Measurements from ENCODE around the gene ADAMTS14. TPM values are rescaled to one million over a fixed set of nuclear protein-coding genes. Genes with fewer than 3 reads are reported as not detected.

Gene ADAMTS14
- total and polyA plus RNA-seq, 12 donors: under 0.01 to 1.2 (median 0.34) TPM; not detected in 3

DNA sequence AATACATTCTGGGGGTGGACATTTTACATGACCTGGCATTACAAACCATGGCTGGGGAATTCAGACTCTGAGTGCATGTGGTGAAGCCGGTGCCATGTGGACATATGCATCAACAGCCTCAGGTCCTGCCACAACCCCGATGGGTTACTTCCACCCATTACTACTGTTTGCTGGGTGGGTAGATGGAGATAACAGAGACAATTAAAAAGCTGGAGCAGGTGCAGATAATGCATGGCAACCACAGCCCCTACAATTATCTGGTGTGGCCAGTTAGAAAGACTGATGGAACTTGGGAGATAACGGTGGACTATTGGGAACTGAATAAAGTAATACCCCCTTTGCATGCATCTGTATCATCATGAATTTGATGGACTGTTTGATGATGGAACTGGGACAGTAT is 21.6 kb upstream of the ADAMTS14 start:
- Histone ChIP-seq H3K9me3 (replicated peaks in 1 of 3) (no peaks in the 10 kb centered on the region), H3K27ac (no peak overlapping the region), H3K27me3 (no peaks in the 10 kb centered on the region), H3K4me1 (replicated peaks in 1 of 2) (no peaks in the 10 kb centered on the region), H3K4me3 (no peak overlapping the region), H3K36me3 (replicated peaks in 1 of 2) (no peaks in the 10 kb centered on the region)
- DNase-seq: no peak
- 92 to 100% (median 97%) methylated on average over 3 of the region's 3 CpGs for WGBS, 4 donors
- intact Hi-C loops (cut with DNase I): no loop called here
- TF ChIP-seq POLR2A (IDR thresholded peaks at IDR 0.05): no peak
- TF ChIP-seq, protein P1, sequence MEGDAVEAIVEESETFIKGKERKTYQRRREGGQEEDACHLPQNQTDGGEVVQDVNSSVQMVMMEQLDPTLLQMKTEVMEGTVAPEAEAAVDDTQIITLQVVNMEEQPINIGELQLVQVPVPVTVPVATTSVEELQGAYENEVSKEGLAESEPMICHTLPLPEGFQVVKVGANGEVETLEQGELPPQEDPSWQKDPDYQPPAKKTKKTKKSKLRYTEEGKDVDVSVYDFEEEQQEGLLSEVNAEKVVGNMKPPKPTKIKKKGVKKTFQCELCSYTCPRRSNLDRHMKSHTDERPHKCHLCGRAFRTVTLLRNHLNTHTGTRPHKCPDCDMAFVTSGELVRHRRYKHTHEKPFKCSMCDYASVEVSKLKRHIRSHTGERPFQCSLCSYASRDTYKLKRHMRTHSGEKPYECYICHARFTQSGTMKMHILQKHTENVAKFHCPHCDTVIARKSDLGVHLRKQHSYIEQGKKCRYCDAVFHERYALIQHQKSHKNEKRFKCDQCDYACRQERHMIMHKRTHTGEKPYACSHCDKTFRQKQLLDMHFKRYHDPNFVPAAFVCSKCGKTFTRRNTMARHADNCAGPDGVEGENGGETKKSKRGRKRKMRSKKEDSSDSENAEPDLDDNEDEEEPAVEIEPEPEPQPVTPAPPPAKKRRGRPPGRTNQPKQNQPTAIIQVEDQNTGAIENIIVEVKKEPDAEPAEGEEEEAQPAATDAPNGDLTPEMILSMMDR (IDR thresholded peaks at IDR 0.05): no peak

DNA sequence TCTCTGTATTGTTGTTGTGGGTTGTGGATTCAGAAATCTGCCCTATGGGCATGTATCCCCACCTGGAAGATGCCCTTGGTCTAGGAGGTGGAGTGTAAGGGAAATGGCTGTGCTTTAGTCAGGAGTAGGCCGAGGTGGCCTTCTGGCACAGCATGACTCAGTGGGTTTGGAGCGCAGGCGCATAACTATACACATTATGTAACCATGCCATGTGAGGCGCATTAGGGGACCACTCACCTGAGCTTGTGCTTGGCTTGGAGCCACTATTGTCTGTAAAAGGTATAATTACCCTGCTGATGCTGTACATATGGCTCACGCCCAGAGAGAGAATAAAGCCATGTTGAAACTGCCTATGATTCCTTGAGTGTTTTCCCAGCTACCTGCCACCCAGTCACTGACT is 20.6 kb upstream of the ADAMTS14 start:
- Histone ChIP-seq H3K9me3 (replicated peaks in 1 of 3) (no peaks in the 10 kb centered on the region), H3K4me1 (replicated peaks in 1 of 2) (no peaks in the 10 kb centered on the region), H3K27me3 (no peaks in the 10 kb centered on the region), H3K36me3 (replicated peaks in 1 of 2) (no peaks in the 10 kb centered on the region), H3K27ac (no peak overlapping the region), H3K4me3 (no peak overlapping the region)
- no peak for DNase-seq
- TF ChIP-seq, protein P1 (IDR thresholded peaks at IDR 0.05): no peak
- TF ChIP-seq POLR2A (IDR thresholded peaks at IDR 0.05): no peak
- intact Hi-C loops (cut with DNase I): no loop called here
- whole genome bisulfite sequencing, 4 donors: 92 to 98% (median 93%) methylated on average over 5 of the region's 5 CpGs

DNA sequence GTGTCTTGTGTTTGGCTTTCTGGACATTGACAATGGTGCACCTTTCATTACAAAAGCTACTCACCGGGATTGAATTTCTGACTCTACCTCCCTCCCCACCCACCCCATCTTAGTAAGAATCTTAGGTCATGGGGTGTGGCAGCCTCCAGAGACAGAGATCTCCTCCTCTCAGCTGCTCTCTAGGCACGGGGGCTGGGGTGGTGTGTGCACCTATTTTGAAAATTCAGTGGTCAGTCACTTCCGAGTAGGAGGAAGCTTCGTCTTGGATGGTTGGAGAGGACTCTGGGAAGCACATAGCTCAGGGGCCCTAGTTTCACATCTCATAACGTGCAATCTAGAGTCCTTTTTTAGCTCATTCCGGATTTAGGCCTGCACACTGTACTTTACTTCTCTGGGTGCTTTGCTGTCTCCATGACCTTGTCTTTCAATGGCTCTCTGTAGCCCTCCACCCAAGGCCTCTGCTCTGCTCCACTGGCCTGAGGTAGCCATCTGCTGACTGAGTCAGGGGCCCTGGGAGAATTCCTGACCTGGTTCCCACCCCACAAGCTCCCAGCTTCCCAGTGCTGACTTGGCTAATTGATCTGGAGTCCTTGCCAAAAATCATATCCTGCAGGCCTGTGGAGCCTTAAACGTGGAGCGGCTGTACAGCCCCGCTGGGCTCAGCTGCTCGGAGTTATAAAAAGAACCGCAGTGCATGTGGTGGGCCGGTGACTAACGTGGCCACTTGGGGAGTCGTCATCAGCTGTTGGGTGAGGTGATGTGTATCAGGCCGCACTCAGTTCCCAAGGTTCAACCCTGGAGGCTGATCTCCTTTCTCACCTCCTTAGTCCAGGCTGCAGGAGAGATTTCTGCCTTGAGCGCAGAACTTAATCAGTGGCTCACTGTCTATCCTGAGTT is 19.3 kb upstream of the ADAMTS14 start:
- WGBS, 4 donors: 60 to 71% (median 65%) methylated on average over 14 to 16 of the region's 16 CpGs
- peak overlapping the region in 2 of 5 donors; percentile 12 to 35 for H3K27ac ChIP-seq
- no peaks in the 10 kb centered on the region for H3K27me3 ChIP-seq
- intact Hi-C loops (cut with DNase I): no loop called here
- no peaks in the 10 kb centered on the region for H3K36me3 ChIP-seq (replicated peaks in 1 of 2)
- DNase-seq: peak in 3 of 7 donors; percentile 24 to 25 (median 25)
- no peak for TF ChIP-seq POLR2A (IDR thresholded peaks at IDR 0.05)
- TF ChIP-seq, protein P1 (IDR thresholded peaks at IDR 0.05): no peak
- no peaks in the 10 kb centered on the region for H3K9me3 ChIP-seq (replicated peaks in 1 of 3)
- no peaks in the 10 kb centered on the region for H3K4me1 ChIP-seq (replicated peaks in 1 of 2)
- no peak overlapping the region for H3K4me3 ChIP-seq

- H3K4me1 ChIP-seq (replicated peaks in 1 of 2): no peaks in the 10 kb centered on the region
- TF ChIP-seq, protein P1 (IDR thresholded peaks at IDR 0.05): no peak
- TF ChIP-seq POLR2A (IDR thresholded peaks at IDR 0.05): no peak
- WGBS, 4 donors: 83 to 95% (median 95%) methylated on average over 6 to 12 of the region's 12 CpGs
- H3K9me3 ChIP-seq (replicated peaks in 1 of 3): no peaks in the 10 kb centered on the region
- no peak overlapping the region for H3K4me3 ChIP-seq
- H3K36me3 ChIP-seq (replicated peaks in 1 of 2): no peaks in the 10 kb centered on the region
- DNase-seq: no peak
- intact Hi-C loops (cut with DNase I): no loop called here
- H3K27ac ChIP-seq: no peak overlapping the region
- no peaks in the 10 kb centered on the region for H3K27me3 ChIP-seq
Measured at GRCh38 chr10:70655316-70655715, 17.0 kb upstream of the ADAMTS14 start.

All from adrenal gland (tissue), 12 donors.